NCI-H524 treated with DMSO at 0.1 percent for 48 hours (cell line): ENCODE results near the gene ZNF135.

Experiments
- DNase-seq: peaks from one replicate; lab custom pipeline; 2025; lab: John Stamatoyannopoulos, UW

Gene ZNF135

DNA sequence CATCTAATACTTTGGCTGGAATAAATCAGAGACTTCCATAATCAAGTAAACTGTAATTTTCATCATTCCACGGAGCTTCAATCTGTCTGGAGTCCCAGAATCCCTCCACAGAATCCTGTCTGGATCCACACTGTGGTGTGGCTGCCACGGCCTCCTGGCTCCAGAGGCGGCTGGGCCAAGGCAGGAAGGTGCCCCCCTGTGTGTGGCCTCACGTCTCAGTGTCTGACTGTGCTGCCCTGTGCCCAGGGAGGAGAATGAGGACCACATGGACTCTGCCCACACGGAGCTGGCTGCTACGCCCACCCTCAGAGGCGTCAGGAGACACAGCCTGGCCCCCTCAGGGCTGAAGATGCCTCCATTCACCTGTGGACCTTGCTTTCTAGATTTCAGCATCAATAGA, 12.2 kb upstream of the ZNF135 start:
- no peak for DNase-seq

DNA sequence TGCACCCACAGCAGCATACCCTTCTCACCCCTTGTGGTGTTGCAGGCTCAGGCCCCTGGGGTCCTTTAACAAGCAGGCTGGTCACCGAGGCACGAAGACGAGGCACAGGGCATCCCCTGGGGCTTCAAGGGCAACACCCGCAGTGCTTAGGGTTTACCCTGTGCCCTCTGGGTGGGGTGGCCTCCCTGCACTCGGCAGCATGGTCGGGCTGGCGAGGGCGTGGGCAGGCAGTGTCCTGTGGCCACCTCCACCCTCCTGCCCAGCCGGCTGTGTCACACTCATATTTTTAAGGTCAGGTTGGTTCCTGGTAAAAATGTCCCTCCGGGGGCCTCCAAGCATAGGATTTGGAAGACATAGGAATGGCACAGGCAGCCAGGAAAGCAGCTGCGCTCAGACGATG, 11.4 kb upstream of the ZNF135 start:
- no peak for DNase-seq

DNA sequence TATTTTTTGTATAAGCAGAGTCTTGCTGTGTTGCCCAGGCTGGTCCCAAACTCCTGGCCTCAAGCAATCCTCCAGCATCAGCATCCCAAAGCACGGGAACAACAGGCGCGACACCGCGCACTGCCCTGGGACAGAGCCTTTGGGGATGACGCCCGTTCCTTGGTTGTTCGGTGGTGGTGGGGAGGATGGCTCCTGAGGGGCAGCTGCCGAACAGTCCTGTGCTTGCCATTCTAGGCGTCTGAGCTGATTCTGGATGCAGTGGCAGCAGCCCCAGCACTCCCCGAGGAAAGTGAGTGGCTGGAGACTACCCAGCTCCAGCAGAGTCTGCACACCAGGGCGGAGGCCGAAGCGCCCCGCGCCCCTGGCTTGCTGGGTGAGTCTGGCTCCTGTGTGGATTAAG, 6.8 kb upstream of the ZNF135 start:
- DNase-seq = no peak

DNA sequence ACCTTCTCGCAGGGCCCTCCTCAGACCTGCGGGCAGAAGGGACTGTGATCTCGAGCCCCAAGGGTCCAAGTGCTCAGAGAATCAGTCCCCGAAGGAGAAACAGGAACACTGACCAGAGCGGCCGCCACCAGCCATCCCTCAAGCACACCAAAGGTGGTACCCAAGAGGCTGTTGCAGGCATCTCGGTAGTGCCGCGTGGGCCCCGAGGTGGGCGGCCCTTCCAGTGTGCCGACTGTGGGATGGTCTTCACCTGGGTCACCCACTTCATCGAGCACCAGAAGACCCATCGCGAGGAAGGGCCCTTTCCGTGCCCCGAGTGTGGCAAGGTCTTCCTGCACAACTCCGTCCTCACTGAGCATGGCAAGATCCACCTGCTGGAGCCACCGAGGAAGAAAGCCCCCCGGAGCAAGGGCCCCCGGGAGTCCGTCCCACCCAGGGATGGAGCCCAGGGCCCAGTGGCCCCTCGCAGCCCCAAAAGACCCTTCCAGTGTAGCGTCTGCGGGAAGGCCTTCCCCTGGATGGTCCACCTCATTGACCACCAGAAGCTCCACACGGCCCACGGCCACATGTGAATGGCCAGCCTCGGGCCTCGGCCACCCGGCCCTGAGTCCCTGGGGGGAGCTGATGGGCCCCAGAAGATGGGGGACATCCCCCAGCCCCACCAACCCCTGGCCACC, 5.5 kb upstream of the ZNF135 start:
- no peak for DNase-seq

DNA sequence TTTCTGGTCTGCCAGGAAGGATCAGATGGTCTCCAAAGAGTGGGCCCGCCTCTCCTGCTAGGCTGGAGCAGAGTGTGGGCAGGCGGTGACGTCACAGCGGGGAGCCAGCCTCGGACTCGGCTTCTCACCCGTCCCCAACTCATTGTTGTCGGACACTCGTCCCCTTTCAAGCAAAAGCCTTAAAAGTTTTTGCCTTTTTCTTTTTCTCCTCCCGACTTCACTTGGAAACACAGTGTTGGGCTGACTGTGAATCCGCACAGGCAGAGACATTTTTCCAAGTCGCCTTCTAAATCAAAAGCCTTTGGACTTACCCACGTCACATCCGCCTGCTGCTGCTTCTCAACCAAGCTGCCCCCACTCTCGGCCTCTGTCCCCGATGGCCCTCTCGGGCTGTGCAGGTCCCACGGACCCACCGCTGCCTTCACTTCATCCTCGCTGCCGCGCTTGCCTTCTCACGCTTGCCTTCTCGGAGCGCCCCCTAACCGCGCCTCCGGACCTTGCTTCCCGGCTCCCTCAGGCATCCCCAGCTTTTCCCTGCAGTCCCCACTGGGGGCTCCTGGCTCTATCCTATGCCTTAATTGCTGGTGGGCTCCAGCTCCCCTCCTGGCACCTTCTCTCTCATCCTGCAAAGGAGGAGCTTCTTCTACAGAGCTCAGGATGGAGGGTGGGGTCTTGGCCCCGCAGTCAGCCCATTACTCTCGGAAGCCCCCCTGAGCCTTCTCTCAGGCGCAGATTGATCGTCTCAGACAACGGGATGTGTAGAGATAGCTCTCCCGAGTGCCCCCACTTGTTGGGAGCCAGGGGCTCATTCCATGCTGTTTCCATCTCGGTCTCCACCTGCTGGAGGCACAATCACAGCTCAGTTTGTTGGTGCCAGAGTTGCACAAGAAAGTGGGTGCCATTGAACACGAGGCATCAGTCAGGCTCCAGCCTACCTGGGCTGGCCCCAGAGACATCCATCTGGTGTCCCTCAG, 3.9 kb upstream of the ZNF135 start:
- DNase-seq = no peak

DNA sequence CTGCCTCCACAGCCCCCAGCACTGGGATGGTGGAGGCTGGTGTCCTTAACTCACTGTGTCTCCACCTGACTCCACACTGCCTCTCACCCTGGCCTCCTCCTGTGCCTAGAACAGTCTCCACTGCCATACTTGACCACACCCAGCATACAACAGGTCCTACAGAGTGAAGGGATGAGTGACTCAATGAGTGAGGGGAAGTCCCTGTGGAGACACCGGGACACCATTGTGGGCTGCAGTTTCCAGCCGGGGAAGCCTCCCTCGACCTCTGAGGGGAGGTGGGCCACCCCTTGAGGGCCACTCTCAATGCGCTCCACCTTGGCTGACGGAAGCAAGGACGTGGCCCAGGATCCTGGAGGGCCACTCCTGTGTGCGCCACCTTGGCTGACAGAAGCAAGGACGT, 2.8 kb upstream of the ZNF135 start:
- DNase-seq = no peak

DNA sequence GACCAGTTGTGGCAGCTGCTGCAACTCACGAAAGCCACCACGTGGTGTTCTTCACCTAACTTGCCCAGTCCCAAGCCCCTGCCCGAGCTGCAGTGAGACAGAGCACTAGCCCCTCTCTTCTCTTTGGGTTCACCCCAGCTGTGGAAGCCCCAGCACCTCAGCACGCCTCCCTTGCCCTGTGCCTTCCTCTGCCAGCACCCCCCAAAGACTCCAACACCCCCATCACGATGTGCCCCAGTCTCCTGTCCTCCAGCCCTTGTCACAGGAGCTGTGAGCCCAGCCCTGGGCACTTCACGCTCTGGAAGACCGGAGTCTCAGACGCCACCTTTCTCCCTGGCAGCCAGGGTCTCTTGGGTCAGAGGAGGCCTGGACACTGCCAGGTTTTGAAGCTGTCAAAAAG, 2.2 kb upstream of the ZNF135 start:
- DNase-seq = no peak

DNA sequence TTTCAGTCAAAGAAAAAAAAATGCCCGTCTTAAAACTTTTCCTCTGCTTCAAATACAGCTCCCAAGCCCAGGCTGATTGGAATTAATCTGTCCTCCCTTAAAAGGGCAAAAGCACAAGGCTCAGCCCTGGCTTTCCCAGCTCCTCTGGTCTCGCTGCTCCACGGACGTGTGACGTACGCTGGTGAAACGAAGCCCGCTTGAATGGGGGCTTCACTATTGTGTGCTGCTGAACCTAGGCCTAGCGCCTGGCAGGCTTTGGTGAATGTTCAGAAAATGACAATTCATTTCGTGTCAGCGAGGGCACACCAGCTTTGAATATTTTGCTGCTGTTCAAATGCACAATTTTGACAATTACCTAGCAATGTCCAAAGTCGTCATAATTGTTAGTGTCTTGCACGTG, 615 bp upstream of the ZNF135 start:
- DNase-seq = no peak

DNA sequence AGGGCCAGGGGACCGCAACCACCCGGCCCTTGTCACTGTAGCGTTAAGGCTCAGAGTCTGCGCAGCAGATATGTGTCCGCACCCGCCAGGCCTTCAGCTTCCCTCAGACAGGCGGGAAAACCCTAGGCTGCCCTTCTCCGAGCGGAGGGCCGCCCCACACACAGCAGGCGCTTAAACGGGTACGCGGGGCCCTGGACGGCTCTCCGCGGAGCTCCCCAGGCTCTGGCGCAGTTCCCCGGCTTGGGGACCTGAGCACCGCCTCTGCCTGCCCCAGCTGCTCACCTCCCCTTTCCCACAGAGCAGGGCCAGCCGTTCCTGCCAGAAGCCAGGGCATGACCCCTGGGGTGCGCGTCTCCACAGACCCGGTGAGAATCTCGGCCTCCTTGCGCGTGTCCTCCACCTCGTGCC, 593 bp downstream of the ZNF135 start:
- no peak for DNase-seq

DNA sequence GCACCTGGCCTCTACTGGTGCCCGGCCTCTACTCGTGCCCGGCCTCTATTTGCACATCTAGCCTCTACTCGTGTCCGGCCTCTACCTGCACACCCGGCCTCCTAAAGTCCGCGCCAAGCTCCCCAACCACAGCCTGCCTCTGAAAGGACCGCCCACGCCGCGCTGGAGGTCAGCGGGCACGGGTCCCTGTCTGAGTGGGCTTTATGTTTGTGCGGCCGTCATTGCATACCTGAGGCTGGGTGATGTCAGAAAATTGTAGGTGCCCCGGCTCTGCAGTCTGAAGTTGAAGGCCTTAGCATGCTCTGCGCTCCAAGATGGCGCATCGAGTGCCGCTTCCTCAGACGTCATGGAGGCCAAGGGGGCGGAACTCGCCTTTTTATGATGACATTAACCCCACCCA, 1.1 kb downstream of the ZNF135 start:
- no peak for DNase-seq

DNA sequence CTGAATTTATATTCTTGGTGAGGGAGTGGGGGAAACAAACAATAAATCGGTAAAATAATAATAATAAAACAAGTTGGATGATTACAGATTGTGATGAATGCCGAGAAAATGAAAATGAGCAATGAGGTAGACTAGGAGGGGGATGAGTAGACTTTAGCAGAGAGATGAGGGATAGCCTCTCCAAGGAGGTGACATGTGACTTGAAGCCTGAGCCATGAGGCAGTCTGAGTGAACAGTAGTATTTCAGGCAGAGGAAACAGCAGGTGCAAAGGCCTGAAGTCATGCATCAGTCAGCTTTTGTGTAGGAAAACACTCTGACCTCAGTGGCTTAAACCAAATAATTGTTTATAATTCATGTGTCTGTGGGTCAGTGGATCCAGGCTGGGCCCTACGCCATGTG, 4.6 kb downstream of the ZNF135 start:
- DNase-seq = no peak

DNA sequence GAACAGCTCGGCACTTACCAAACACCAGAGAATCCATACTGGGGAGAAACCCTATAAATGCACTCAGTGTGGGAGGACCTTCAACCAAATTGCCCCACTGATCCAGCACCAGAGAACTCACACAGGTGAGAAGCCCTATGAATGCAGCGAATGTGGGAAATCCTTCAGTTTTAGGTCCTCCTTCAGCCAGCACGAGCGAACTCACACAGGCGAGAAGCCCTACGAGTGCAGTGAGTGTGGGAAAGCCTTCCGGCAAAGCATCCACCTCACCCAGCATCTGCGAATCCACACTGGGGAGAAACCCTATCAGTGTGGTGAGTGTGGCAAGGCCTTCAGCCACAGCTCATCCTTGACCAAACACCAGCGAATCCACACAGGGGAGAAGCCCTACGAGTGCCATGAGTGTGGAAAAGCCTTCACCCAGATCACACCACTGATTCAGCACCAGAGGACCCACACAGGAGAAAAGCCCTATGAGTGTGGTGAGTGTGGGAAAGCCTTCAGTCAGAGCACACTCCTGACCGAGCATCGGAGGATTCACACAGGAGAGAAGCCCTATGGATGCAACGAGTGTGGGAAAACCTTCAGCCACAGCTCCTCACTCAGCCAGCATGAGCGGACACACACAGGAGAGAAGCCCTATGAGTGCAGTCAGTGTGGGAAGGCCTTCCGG, 8.3 kb downstream of the ZNF135 start:
- DNase-seq = no peak

DNA sequence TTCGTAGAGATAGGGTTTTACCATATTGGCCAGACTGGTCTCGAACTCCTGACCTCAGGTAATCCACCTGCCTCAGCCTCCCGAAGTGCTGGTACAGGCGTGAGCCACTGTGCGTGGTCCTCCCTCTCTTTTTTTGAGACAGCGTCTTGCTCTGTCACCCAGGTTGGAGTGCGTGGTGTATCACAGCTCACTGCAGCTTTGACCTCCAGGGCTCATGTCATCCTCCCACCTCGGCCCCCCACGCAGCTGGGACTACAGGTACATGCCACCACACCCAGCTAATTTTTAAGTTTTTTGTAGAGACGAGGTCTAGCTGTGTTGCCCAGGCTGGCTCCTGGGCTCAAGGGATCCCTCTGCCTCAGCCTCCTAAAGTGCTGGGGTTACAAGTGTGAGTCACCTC, 20.7 kb downstream of the ZNF135 start:
- DNase-seq = no peak

DNA sequence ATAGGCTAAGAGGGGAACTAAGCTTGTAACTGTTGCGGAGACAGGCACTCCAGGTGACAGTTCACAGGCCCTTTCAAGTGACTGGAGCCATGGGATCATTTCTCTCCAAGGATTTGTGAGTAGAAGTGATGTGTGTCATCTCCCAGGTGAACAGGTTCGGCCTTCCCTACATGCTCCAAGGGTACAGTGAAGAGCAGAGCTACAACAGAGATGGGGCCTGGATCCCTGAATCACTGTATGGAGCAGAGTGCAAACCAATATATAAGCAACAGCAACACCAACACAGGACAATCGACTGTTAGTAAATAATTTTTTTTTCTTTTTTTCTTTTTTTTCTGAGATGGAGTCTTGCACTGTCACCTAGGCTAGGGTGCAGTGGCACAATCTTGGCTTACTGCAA, 23.9 kb downstream of the ZNF135 start:
- no peak for DNase-seq

DNA sequence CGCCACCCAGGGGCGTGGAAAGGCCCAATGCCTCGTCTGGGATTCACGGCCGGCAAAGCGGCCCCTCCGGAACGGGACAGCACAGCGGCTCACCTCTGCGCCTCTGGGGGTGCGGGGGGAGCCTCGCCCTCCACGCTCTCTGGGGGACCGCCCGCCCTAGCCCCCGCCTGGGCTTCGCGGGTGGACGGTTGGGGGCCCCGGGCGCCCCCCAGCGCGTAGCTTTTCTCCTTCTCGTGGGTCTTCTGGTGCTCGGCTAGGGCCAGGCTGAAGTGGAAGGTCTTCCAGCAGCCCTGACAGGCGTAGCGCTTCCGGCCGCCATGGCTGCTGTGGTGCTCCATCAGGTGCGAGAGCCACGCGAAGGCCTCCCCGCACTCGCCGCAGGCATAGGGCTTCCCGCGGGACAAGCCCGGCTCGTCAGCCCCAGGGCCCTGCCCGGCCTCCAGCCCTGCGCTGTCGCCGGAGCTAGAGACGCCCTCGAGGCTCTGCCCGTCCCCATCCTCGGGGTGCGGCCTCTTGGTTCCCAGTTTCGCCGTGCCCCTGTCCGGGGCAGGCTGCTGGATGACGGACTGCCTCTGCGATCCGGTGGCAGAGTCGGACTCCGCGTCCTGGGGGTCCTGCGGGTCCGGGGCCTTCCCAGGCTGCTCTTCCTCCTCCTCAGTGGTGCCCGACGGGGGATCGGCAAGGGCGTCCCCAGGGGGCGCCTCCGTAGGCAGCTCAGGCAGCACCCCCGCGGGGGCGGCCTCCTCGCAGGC, 25.7 kb downstream of the ZNF135 start:
- no peak for DNase-seq

DNA sequence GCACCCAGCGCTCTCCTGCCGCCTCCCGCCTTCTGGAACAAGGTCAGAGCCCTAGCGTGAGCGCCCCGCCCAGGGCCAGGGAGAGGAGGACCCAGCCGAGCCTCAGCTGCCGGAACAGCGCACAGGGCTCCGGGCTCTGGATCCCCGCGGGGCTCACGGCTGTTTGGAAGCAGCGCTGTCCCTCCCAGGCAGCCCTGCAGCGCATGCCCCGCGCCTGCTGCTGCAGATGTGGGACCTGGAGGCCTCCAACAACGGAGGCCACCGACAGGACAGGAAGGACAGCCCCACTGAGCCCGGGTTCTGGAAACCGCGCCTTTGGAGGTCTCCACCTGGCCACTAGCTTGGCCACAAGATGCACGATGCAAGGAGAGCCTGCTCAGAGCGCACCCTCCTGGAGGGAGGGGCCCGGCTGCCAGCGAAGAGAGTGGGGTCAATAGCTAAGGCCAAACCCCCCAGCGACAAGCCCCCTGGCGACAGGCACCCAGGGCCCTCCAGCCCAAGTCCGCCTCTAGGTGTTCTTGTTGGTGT, 26.3 kb downstream of the ZNF135 start:
- no peak for DNase-seq

DNA sequence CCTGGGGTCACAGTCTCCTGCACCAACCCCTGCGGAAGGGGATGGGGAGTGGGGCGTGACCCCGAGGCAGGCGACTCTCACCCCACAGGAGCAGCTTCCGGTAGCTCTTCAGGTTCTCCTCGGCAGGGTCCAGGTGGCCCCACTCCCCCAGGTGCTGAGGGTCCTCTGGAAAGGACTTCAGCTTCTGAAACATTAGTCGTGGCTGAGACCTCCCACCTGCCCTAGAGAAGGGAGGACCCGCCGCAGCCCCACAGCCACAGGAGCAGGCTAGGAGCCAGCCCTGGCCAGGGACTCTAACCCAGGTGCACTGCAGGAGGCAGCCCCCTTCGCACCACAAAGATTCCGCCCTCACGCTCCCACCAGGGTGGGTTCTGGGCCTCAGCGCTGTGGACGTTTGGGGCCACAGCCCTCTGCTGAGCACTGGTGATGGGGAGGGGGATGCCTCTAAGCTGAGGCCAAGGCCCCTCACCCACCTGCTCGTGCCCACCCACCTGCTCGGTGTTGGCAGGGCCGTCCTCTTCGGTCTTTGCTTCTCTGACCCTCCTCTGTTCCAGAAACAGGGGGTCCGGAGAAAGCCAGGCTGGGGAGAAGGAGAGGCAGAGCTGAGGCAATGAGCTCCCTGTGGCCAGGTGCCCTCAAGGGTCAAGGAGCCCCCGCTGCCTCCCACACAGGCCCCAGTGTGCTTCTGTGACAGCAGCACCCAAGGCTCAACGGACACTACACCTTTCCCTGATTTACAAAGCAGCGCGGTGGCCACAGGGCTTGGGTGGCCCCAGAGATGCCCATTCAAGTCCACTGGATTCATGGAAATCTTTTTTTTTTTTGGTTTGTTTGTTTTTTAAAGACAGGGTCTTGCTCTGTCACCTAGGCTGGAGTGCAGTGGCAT, 28.0 kb downstream of the ZNF135 start:
- no peak for DNase-seq

DNA sequence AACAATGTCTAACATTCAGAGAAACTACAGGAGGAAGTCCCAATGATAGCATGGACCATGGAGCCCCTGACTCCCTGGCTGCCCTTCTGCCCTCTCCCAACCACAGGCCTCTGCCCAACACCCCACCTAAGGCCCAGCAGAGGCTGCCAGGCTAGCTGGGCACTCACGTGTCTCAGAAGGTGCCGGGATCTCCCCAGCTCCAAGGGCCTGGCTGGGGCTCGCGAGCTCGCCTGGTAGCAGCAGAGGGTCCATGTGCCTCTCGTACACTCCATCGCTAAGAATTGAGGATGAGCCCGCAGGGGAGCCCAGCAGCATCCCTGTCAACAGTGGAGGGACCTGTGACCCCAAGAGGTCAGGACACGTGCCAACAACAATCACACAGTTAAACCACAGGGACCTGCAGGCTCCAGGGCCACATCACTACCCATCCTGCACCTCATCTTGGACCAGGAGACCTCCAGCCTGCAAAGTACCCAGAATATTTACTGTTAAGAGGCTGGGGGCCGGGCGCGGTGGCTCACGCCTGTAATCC, 29.5 kb downstream of the ZNF135 start:
- DNase-seq = no peak

DNA sequence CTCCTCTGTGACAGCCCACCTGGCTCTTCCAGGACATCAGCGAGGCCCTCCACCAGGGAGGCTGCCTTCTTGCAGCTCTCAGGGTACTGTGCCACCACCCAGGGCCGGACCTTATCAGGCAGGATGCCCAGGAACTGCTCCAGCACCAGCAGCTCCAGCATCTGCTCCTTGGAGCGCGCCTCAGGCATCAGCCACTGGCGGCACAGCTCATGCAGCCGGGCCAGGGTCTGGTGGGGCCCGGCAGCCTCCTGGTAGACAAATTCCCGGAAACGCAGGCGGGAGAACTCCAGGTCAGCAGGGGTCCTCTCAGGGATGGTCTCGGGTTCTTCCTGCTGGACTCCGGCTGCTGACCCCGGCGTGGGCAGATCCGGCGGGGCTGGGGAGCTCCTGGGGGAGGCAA, 30.8 kb downstream of the ZNF135 start:
- DNase-seq = no peak

DNA sequence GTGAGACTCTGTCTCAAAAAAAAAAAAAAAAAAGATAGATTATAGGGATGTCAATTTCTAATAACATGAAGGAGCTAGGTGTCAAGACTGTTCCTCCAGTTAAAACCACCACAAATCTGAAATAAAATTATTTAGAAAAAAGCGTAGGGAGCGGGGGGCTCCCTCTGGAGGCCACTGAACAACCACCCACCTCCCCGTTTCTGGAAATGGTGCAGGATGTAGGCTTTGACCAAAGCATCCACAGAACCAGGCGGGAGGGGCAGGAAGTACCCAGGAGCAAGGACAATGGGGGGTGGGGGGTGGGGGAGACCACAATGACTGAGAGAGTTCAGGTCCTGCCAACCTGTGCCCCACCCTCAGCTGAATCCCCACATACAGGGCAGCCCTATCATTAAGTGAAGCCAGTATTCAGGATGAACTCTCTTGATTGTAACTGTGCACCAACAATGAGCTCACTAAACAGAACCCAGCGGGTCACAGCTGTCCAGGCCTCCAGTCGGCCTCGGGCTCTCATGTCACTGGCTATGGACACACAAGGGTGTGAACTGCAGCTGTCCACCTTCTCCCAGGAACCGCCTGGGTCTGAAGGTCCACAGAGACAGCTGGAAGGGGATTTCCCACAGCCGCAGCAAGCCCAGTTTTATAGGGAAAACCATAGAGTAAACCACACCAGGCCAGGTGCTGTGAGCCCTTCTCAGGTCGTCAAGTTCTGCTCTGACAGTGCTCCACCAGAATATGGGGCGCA, 32.3 kb downstream of the ZNF135 start:
- no peak for DNase-seq
